Measurements from ENCODE around the gene CALML6. TPM values are rescaled to one million over a fixed set of nuclear protein-coding genes. Genes with fewer than 3 reads are reported as not detected.

CALML6 gene
- polyA plus RNA-seq, 3 donors = 0.24 TPM; not detected in 2

DNA sequence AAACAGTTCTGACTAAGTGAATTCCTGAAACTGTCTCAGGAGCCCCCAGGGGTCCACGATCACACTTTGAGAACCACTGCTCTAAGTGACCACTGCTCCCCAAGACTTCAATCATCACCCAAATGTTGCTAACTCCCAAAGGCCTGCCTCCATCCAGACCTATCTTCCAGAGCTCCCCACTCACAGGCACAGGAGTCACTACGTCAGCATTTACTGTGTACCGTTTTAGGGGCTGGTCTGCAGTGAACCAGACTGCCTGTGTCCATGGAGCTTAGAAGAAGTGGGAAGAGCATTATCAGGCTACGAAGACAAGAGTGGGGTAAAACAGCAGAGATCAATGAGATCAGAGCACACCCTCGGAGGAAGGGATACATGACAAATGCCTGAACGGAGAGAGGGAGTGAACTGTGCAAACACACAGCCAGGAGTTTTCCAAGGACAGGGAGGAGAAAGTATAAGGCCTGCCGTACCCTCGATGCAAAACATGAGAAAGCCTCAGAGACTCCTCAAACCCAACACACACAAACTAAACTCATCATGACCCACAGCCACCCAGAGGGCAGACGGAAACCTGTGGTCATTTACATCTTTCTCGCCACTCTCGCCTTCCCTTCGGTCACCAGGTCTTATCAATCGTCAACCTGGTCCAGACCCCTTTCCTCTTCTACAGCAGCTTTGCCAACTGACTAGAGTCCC, 34.3 kb upstream of the CALML6 start:
- TF ChIP-seq, protein P1, sequence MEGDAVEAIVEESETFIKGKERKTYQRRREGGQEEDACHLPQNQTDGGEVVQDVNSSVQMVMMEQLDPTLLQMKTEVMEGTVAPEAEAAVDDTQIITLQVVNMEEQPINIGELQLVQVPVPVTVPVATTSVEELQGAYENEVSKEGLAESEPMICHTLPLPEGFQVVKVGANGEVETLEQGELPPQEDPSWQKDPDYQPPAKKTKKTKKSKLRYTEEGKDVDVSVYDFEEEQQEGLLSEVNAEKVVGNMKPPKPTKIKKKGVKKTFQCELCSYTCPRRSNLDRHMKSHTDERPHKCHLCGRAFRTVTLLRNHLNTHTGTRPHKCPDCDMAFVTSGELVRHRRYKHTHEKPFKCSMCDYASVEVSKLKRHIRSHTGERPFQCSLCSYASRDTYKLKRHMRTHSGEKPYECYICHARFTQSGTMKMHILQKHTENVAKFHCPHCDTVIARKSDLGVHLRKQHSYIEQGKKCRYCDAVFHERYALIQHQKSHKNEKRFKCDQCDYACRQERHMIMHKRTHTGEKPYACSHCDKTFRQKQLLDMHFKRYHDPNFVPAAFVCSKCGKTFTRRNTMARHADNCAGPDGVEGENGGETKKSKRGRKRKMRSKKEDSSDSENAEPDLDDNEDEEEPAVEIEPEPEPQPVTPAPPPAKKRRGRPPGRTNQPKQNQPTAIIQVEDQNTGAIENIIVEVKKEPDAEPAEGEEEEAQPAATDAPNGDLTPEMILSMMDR (IDR thresholded peaks at IDR 0.05) = no peak
- Mint-ChIP-seq H3K9me3 (no peaks in the 10 kb centered on the region), H3K27me3 (ENCODE audit: low read depth in 3 of 3) (peaks cover 0 to 2% (median 0%) of the 10 kb centered on the region in 3 donors), H3K27ac (peak overlapping the region in 6 of 7 donors; percentile 0 to 86 (median 58)), H3K4me3 (no peak overlapping the region), H3K4me1 (peaks cover 62% of the 10 kb centered on the region), H3K36me3 (peaks cover 16 to 49% of the 10 kb centered on the region in 2 donors)
- Histone ChIP-seq H3K79me2 (ENCODE audit: insufficient read depth, low read length) (peaks cover 100% of the 10 kb centered on the region), H3K4me1 (ENCODE audit: control insufficient read depth in 1 of 2, insufficient read depth in 2 of 2, low read length in 2 of 2) (peaks cover 1 to 9% of the 10 kb centered on the region in 2 donors), H3K27me3 (ENCODE audit: control insufficient read depth in 2 of 2, insufficient read depth in 2 of 2, low read length in 2 of 2) (no peaks in the 10 kb centered on the region), H3K27ac (ENCODE audit: low read depth in 1 of 2, low read length in 2 of 2) (peak overlapping the region in 1 of 2 donors; percentile 58), H4K20me1 (ENCODE audit: insufficient read depth, low read length) (peaks cover 100% of the 10 kb centered on the region), H3K4me2 (replicated peaks; ENCODE audit: extremely low read depth, low read length, poor library complexity, severe bottlenecking) (no peak overlapping the region), H3K4me3 (replicated peaks in 1 of 3; ENCODE audit: low read depth in 2 of 3, low read length in 3 of 3) (no peak overlapping the region), H3K9me3 (replicated peaks in 1 of 2; ENCODE audit: control insufficient read depth in 1 of 2, insufficient read depth in 1 of 2, low read length in 2 of 2) (no peaks in the 10 kb centered on the region), H2AFZ (ENCODE audit: insufficient read depth, low read depth, low read length, poor library complexity, severe bottlenecking) (no peak overlapping the region), H3K36me3 (replicated peaks in 1 of 2; ENCODE audit: control insufficient read depth in 1 of 2, insufficient read depth in 2 of 2, low read length in 2 of 2) (peaks cover 16 to 30% of the 10 kb centered on the region in 2 donors), H3K9ac (ENCODE audit: insufficient read depth, low read length, poor library complexity, severe bottlenecking) (no peak overlapping the region)
- no peak for DNase-seq
- 79% methylated on average over 9 of the region's 13 CpGs for WGBS (ENCODE audit: insufficient coverage)
- intact Hi-C loops (cut with micrococcal nuclease) = no loop called here

GRCh38 chr1:1881727-1882126, 33.3 kb upstream of the CALML6 start:
- Histone ChIP-seq H3K4me2 (replicated peaks; ENCODE audit: extremely low read depth, low read length, poor library complexity, severe bottlenecking) (no peak overlapping the region), H3K4me1 (ENCODE audit: control insufficient read depth in 1 of 2, insufficient read depth in 2 of 2, low read length in 2 of 2) (peaks cover 7 to 17% of the 10 kb centered on the region in 2 donors), H3K9me3 (replicated peaks in 1 of 2; ENCODE audit: control insufficient read depth in 1 of 2, insufficient read depth in 1 of 2, low read length in 2 of 2) (no peaks in the 10 kb centered on the region), H3K27me3 (ENCODE audit: control insufficient read depth in 2 of 2, insufficient read depth in 2 of 2, low read length in 2 of 2) (no peaks in the 10 kb centered on the region), H3K9ac (ENCODE audit: insufficient read depth, low read length, poor library complexity, severe bottlenecking) (peak overlapping the region; percentile 21), H3K27ac (ENCODE audit: low read depth in 1 of 2, low read length in 2 of 2) (peak overlapping the region in 1 of 2 donors; percentile 71), H3K36me3 (replicated peaks in 1 of 2; ENCODE audit: control insufficient read depth in 1 of 2, insufficient read depth in 2 of 2, low read length in 2 of 2) (peaks cover 7 to 20% of the 10 kb centered on the region in 2 donors), H2AFZ (ENCODE audit: insufficient read depth, low read depth, low read length, poor library complexity, severe bottlenecking) (no peak overlapping the region), H4K20me1 (ENCODE audit: insufficient read depth, low read length) (peaks cover 100% of the 10 kb centered on the region), H3K4me3 (replicated peaks in 1 of 3; ENCODE audit: low read depth in 2 of 3, low read length in 3 of 3) (no peak overlapping the region), H3K79me2 (ENCODE audit: insufficient read depth, low read length) (peaks cover 100% of the 10 kb centered on the region)
- peak overlapping the region in 6 of 7 donors; percentile 2 to 80 (median 32) for H3K27ac Mint-ChIP-seq
- peaks cover 10 to 40% of the 10 kb centered on the region in 2 donors for H3K36me3 Mint-ChIP-seq
- H3K9me3 Mint-ChIP-seq = no peaks in the 10 kb centered on the region
- peaks cover 0 to 2% (median 0%) of the 10 kb centered on the region in 3 donors for H3K27me3 Mint-ChIP-seq (ENCODE audit: low read depth in 3 of 3)
- intact Hi-C loops (cut with micrococcal nuclease) = no loop called here
- 100% methylated on average over 3 of the region's 6 CpGs for WGBS (ENCODE audit: insufficient coverage)
- H3K4me3 Mint-ChIP-seq = no peak overlapping the region
- TF ChIP-seq, protein P1 (IDR thresholded peaks at IDR 0.05) = no peak
- DNase-seq = no peak
- H3K4me1 Mint-ChIP-seq = peaks cover 65% of the 10 kb centered on the region

Measured in CD14-positive monocyte (primary cell).